BJ (cell line): ENCODE results near the gene RUSC2. TPM values are rescaled to one million over a fixed set of nuclear protein-coding genes. Genes with fewer than 3 reads are reported as not detected.
"Not testable (repeated sequence)": the region's sequence is repeated elsewhere in the genome, so short reads cannot be mapped to it uniquely, and the experiment has no call there.

Experiments
- CTCF ChIA-PET: fragments of 350-600 bp; formaldehyde crosslinking; extraction: SDS; loops from one replicate; lab custom pipeline; 2021; ENCODE audit warnings: antibody characterized with exemption, inconsistent platforms; lab: Yijun Ruan, JAX
- POLR2A ChIA-PET: fragments of 300-600 bp; sonication (Branson Sonifier 250); formaldehyde crosslinking; extraction: SDS; loops from one replicate; lab custom pipeline; 2021; ENCODE audit warnings: antibody characterized with exemption; lab: Charles Lee
- DNase-seq: peaks from one replicate; pipeline ENCODE4 v3.0.0-alpha.2; 2011; ENCODE audit warnings: low read depth
- H3K27me3 ChIP-seq: 2 replicates; pipeline ENCODE4 v1.6.0; 2011; ENCODE audit warnings: low read length; ENCODE audit not compliant: control insufficient read depth, insufficient read depth
- H3K36me3 ChIP-seq: 2 replicates; pipeline ENCODE4 v1.5.1; 2011; ENCODE audit warnings: low read length; ENCODE audit not compliant: control insufficient read depth, insufficient read depth
- H3K4me3 ChIP-seq: 2 replicates; pipeline ENCODE4 v1.5.1; 2011; ENCODE audit warnings: low read depth, mild to moderate bottlenecking, control low read depth, low read length
- polyA plus RNA-seq: library from polyadenylated mRNA; depleted of rRNA; stranded (reverse); fragments of >200 nt; gene quantifications from 2 replicates; pipeline ENCODE4 v1.2.3, GENCODE V29; 2011; rRNA removed
- TF ChIP-seq, protein P1 (sequence below): IDR thresholded peaks from 2 replicates; pipeline ENCODE4 v1.5.1; 2011; ENCODE audit warnings: low read depth, mild to moderate bottlenecking, control low read depth, inconsistent platforms, low read length, moderate library complexity; ENCODE audit not compliant: insufficient read depth

RUSC2 gene
- polyA plus RNA-seq, 1 experiment: 43.3 TPM

DNA sequence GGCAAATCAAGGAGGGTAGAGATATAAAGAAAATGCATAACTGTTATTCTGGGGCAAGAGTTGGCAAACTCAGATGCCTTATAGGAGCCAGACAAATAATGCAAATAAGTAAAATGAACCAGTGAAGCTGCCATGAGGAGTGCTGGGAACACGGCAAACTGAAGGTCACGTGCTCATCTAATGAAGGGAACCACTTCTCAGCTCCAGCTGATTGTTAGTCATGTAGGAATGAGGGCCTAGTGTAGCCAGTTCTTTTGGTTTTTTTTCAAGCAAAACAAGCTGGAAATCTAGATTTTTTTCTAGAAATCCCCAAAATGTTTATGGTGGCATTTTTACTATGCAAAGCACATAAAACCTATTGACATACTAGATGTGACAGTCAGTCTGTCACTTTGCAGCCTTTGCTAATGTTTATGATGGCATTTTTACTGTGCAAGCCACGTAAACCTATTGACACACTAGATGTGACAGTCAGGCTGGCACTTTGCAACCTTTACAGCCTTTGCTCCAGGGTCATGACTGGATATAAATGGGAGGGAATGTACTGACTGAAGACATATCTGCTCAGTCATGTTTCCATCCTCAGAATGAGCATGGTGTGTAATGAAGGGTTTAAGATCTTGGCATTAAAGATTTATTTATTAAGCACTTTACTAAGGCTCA, 39.4 kb downstream of the RUSC2 start:
- CTCF ChIA-PET: interaction anchor here (0.6 to 1.8 kb wide), 9 partner anchors 8 to 485 kb away, joined by 3 to 5 read pairs (median 3); partner anchors contain the start of gene RUSC2
- Histone ChIP-seq H3K4me3 (no peak overlapping the region), H3K36me3 (0 out of 2 replicates have a peak, but pooled peaks cover 3% of the 10 kb centered on the region), H3K27me3 (no peaks in the 10 kb centered on the region)
- POLR2A ChIA-PET: no interaction called here
- TF ChIP-seq, protein P1, sequence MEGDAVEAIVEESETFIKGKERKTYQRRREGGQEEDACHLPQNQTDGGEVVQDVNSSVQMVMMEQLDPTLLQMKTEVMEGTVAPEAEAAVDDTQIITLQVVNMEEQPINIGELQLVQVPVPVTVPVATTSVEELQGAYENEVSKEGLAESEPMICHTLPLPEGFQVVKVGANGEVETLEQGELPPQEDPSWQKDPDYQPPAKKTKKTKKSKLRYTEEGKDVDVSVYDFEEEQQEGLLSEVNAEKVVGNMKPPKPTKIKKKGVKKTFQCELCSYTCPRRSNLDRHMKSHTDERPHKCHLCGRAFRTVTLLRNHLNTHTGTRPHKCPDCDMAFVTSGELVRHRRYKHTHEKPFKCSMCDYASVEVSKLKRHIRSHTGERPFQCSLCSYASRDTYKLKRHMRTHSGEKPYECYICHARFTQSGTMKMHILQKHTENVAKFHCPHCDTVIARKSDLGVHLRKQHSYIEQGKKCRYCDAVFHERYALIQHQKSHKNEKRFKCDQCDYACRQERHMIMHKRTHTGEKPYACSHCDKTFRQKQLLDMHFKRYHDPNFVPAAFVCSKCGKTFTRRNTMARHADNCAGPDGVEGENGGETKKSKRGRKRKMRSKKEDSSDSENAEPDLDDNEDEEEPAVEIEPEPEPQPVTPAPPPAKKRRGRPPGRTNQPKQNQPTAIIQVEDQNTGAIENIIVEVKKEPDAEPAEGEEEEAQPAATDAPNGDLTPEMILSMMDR: no peak
- DNase-seq: no peak

DNA sequence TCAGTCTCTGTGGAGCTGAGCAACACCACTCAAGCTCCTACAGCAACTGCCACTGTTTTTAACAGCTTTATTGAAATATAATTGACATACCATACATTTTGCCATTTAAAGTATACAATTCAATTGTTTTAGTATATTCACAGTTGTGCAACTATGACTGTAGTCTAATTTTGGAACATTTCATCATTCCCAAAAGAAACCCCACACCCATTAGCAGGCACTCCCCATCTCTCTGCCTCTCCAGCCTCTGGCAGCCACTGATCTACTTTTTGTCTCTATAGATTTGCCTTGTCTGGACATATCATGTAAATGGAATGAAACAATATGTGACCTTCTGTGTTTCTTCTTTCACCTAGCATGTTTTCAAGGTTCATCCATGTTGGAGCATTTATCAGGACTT, 43.5 kb downstream of the RUSC2 start:
- Histone ChIP-seq H3K27me3 (no peaks in the 10 kb centered on the region), H3K4me3 (no peak overlapping the region), H3K36me3 (no peaks in the 10 kb centered on the region)
- POLR2A ChIA-PET: no interaction called here
- CTCF ChIA-PET: interaction anchor here (0.7 to 1.8 kb wide), 4 partner anchors 12 to 20 kb away, joined by 3 to 5 read pairs (median 4); no protein-coding TSS in a partner anchor
- no peak for DNase-seq
- TF ChIP-seq, protein P1: no peak

DNA sequence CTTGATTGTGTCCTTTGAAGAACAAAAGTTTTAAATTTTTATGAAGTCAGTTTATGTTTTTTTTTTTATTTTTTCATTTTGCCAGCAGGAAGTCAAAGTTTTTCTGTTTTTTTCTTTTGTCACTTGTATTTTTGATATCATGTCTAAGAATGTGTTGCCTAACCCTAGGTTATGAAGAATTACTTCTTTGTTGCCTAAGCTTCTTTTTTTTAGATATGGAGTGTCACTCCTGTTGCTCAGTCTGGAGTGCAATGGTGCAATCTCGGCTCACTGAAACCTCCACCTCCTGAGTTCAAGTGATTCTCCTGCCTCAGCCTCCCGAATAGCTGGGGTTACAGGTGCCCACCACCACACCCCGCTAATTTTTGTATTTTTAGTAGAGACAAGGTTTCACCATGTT, 45.0 kb downstream of the RUSC2 start:
- POLR2A ChIA-PET: interaction anchor here (0.6 kb wide), 1 partner anchor 12 kb away, joined by 3 read pairs; no protein-coding TSS in a partner anchor
- CTCF ChIA-PET: interaction anchor here (1.8 kb wide), 1 partner anchor 19 kb away, joined by 5 read pairs; no protein-coding TSS in a partner anchor
- H3K36me3 ChIP-seq, DNase-seq, H3K27me3 ChIP-seq, H3K4me3 ChIP-seq: not testable (repeated sequence)

DNA sequence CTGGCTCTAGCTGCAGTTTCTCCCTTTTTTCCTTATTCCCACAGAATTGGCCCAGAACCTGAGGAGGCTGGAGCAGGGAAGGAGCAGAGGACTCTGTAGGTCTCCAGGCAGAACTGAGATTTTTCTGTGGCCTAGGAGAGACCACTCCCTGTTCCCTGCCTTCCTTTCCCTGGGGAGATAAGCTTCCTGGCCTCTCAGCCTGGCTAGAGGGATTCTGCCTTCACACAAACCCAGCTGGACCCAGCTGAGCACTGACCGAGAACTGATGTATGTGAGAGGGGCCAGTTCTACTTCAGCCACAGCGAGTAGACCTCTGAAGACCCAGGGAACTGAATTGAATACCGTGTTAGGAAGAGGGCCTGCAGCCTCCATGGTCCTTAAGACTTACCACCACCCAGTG, 48.0 kb downstream of the RUSC2 start:
- POLR2A ChIA-PET: interaction anchor here (0.7 to 1.0 kb wide), 2 partner anchors 8 to 19 kb away, joined by 3 to 8 read pairs; no protein-coding TSS in a partner anchor
- Histone ChIP-seq H3K27me3 (no peaks in the 10 kb centered on the region), H3K4me3 (no peak overlapping the region), H3K36me3 (no peaks in the 10 kb centered on the region)
- TF ChIP-seq, protein P1: no peak
- no peak for DNase-seq
- CTCF ChIA-PET: interaction anchor here (1.0 to 3.3 kb wide), 5 partner anchors 15 to 49 kb away, joined by 3 to 8 read pairs (median 7); partner anchors contain the start of gene RUSC2

DNA sequence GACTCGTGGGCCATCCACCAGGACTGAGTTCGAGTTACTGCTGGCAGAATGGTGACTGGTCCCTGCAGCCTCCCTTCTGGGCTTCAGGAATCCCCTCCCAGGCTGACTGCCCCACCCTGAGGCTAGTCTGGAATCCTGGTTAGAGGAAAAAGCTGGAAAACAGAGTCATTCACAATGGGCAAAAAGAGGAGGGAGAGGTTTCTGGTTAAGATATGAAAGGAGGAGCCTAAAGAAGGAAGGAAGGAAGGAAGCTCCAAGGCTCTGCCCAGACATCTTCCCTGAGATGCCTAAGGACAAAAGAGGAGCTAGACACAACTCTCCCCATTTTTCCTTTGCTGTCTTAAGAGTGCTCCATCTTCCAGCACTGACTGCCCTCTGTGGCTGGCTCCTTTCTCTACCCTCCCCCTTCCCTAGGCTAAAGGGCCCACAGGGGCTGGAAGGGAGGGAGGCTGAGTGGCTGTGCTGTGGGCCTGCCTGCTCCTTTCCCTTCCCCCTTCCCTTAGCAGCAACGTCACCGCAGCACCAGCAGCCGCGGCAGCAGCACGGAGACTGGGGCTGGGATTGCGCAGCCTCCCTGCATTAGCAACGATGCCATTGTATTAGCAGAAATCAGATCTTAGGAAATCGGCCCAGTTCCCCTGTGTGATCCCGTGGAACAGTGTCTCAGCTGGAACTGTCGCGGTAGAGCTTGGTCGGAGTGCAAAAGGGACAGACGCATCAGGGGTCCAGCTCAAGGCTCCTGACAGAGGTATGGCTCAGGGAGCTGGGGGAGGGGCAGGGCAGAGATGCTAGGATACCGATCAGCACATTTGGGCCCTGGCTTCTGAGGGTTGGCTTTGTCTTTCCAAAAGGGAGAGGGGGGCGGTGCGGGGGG, 48.7 kb downstream of the RUSC2 start:
- Histone ChIP-seq H3K27me3 (no peaks in the 10 kb centered on the region), H3K4me3 (peak overlapping the region; percentile 52), H3K36me3 (no peaks in the 10 kb centered on the region; the same call in 1 of the 2 replicates)
- TF ChIP-seq, protein P1: no peak
- DNase-seq: peak; percentile 73
- ChIA-PET CTCF (interaction anchor here (1.0 to 3.3 kb wide), 9 partner anchors 10 to 65 kb away, joined by 3 to 10 read pairs (median 3); partner anchors contain the start of gene RUSC2), POLR2A (interaction anchor here (0.5 to 1.0 kb wide), 6 partner anchors 17 to 343 kb away, joined by 3 to 19 read pairs (median 4); no protein-coding TSS in a partner anchor)

Other genes with a start within 250 kb of the RUSC2 start
- gene TESK1, start 115.2 kb downstream of the RUSC2 start, polyA plus RNA-seq: 23.2 and 32.6 TPM in 2 replicates
- gene CD72, start 128.3 kb downstream of the RUSC2 start, polyA plus RNA-seq: 1.1 and 1.7 TPM in 2 replicates
- not detected in 2 replicates for gene SIT1, start 160.8 kb downstream of the RUSC2 start, polyA plus RNA-seq
- gene RMRP, start 167.9 kb downstream of the RUSC2 start, polyA plus RNA-seq: 235 and 1,738 TPM in 2 replicates
- gene CCDC107, start 168.2 kb downstream of the RUSC2 start, polyA plus RNA-seq: 22.0 and 27.9 TPM in 2 replicates
- gene ARHGEF39, start 175.1 kb downstream of the RUSC2 start, polyA plus RNA-seq: 2.7 and 4.1 TPM in 2 replicates
- 0.13 and 0.32 TPM in 2 replicates for gene CA9, start 183.8 kb downstream of the RUSC2 start, polyA plus RNA-seq
- 1,727 and 2,061 TPM in 2 replicates for gene TPM2, start 199.8 kb downstream of the RUSC2 start, polyA plus RNA-seq
- gene TLN1, start 242.1 kb downstream of the RUSC2 start, polyA plus RNA-seq: 215 and 399 TPM in 2 replicates
- gene CREB3, start 242.6 kb downstream of the RUSC2 start, polyA plus RNA-seq: 67.9 and 75.8 TPM in 2 replicates